Esophagus (tissue), 2 donors: ENCODE data around the gene PRKCB. TPM values are rescaled to one million over a fixed set of nuclear protein-coding genes. Genes with fewer than 3 reads are reported as not detected.

ENCODE experiments used
- H3K27ac ChIP-seq, 2 donors: one replicate each; pipeline ENCODE4 v1.5.1; 2013; ENCODE audit warnings: low read depth in 2 of 2, mild to moderate bottlenecking in 2 of 2, inconsistent platforms in 1 of 2, low read length in 1 of 2, moderate library complexity in 1 of 2
- H3K27me3 ChIP-seq, 2 donors: one replicate each; pipeline ENCODE4 v1.6.1; 2013; ENCODE audit warnings: low read length in 2 of 2, control low read depth in 1 of 2, mild to moderate bottlenecking in 1 of 2; ENCODE audit not compliant: insufficient read depth in 2 of 2, control insufficient read depth in 1 of 2
- H3K36me3 ChIP-seq, 2 donors: one replicate each; pipeline ENCODE4 v1.6.1; 2013; ENCODE audit warnings: low read length in 1 of 2; ENCODE audit not compliant: control insufficient read depth in 2 of 2, insufficient read depth in 2 of 2
- H3K4me1 ChIP-seq, 2 donors: one replicate each; pipeline ENCODE4 v1.6.1; 2013; ENCODE audit warnings: low read length in 1 of 2; ENCODE audit not compliant: control insufficient read depth in 2 of 2, insufficient read depth in 2 of 2
- H3K4me3 ChIP-seq, 2 donors: one replicate each; pipeline ENCODE4 v1.5.1; 2013; ENCODE audit warnings: low read length in 2 of 2, mild to moderate bottlenecking in 2 of 2, low read depth in 1 of 2, moderate library complexity in 1 of 2
- H3K9me3 ChIP-seq, 2 donors: one replicate each; pipeline ENCODE4 v1.6.1; 2013; ENCODE audit warnings: mild to moderate bottlenecking in 2 of 2, low read depth in 1 of 2, low read length in 1 of 2, moderate library complexity in 1 of 2; ENCODE audit not compliant: control insufficient read depth in 2 of 2, insufficient read depth in 1 of 2
- WGBS, 2 donors: extraction: QIAGEN DNeasy Blood & Tissue Kit; methylation state at CpG; one replicate each; pipeline ENCODE4 v1.1.7; 2013; 5-methylcytosine and 5-hydroxymethylcytosine counted together
- polyA plus RNA-seq, 2 donors: library from polyadenylated mRNA; stranded (reverse); fragments of 200-250 nt; gene quantifications; one replicate each; pipeline ENCODE4 v1.2.3, GENCODE V29; 2013
- donor health status: healthy with polysubstance abuse.
- donor health status: Bipolar disorder and iron deficiency.

PRKCB gene
- polyA plus RNA-seq, 2 donors = 0.39 to 0.45 TPM

GRCh38 chr16:23847948-23848347 is 12.2 kb downstream of the PRKCB start:
- peaks cover 0 to 2% of the 10 kb centered on the region in 2 donors for H3K4me1 ChIP-seq
- no peaks in the 10 kb centered on the region for H3K9me3 ChIP-seq
- H3K27ac ChIP-seq = no peak overlapping the region
- 53 to 62% methylated on average over 3 of the region's 3 CpGs for WGBS, 2 donors
- no peaks in the 10 kb centered on the region for H3K36me3 ChIP-seq
- no peaks in the 10 kb centered on the region for H3K27me3 ChIP-seq
- H3K4me3 ChIP-seq = no peak overlapping the region

GRCh38 chr16:23848958-23849357 is 13.2 kb downstream of the PRKCB start:
- Histone ChIP-seq H3K36me3 (no peaks in the 10 kb centered on the region), H3K9me3 (no peaks in the 10 kb centered on the region), H3K4me3 (no peak overlapping the region), H3K27me3 (no peaks in the 10 kb centered on the region), H3K4me1 (peaks cover 0 to 2% of the 10 kb centered on the region in 2 donors), H3K27ac (no peak overlapping the region)
- WGBS, 2 donors = 72 to 76% methylated on average over 9 of the region's 9 CpGs

GRCh38 chr16:23852794-23853562 is 17.2 kb downstream of the PRKCB start:
- Histone ChIP-seq H3K9me3 (no peaks in the 10 kb centered on the region), H3K4me3 (no peak overlapping the region), H3K27me3 (peaks cover 0 to 2% of the 10 kb centered on the region in 2 donors), H3K36me3 (no peaks in the 10 kb centered on the region), H3K4me1 (peaks cover 0 to under 1% of the 10 kb centered on the region in 2 donors), H3K27ac (no peak overlapping the region)
- 49 to 68% methylated on average over 5 of the region's 5 CpGs for WGBS, 2 donors

- Histone ChIP-seq H3K27ac (no peak overlapping the region), H3K4me1 (no peaks in the 10 kb centered on the region), H3K4me3 (no peak overlapping the region), H3K9me3 (no peaks in the 10 kb centered on the region), H3K27me3 (peaks cover 0 to 2% of the 10 kb centered on the region in 2 donors), H3K36me3 (no peaks in the 10 kb centered on the region)
- 67 to 69% methylated on average over 5 of the region's 5 CpGs for WGBS, 2 donors
Observed at GRCh38 chr16:23855010-23855409, 19.2 kb downstream of the PRKCB start.

GRCh38 chr16:23856251-23856709 is 20.5 kb downstream of the PRKCB start:
- no peaks in the 10 kb centered on the region for H3K9me3 ChIP-seq
- H3K27ac ChIP-seq = no peak overlapping the region
- H3K4me1 ChIP-seq = no peaks in the 10 kb centered on the region
- H3K4me3 ChIP-seq = no peak overlapping the region
- no peaks in the 10 kb centered on the region for H3K36me3 ChIP-seq
- peaks cover 0 to 2% of the 10 kb centered on the region in 2 donors for H3K27me3 ChIP-seq
- 84 to 85% methylated on average over 2 of the region's 2 CpGs for WGBS, 2 donors

GRCh38 chr16:23857256-23857880 is 21.6 kb downstream of the PRKCB start:
- no peaks in the 10 kb centered on the region for H3K36me3 ChIP-seq
- H3K27ac ChIP-seq = no peak overlapping the region
- no peak overlapping the region for H3K4me3 ChIP-seq
- 32 to 47% methylated on average over 11 of the region's 11 CpGs for WGBS, 2 donors
- H3K9me3 ChIP-seq = no peaks in the 10 kb centered on the region
- peaks cover 0 to 2% of the 10 kb centered on the region in 2 donors for H3K27me3 ChIP-seq
- H3K4me1 ChIP-seq = no peaks in the 10 kb centered on the region

- H3K4me3 ChIP-seq = no peak overlapping the region
- no peaks in the 10 kb centered on the region for H3K4me1 ChIP-seq
- H3K36me3 ChIP-seq = no peaks in the 10 kb centered on the region
- no peaks in the 10 kb centered on the region for H3K9me3 ChIP-seq
- H3K27me3 ChIP-seq = peaks cover 0 to 2% of the 10 kb centered on the region in 2 donors
- WGBS, 2 donors = 66 to 73% methylated on average over 1 of the region's 1 CpG
- no peak overlapping the region for H3K27ac ChIP-seq
Observed at GRCh38 chr16:23857881-23858269, 22.1 kb downstream of the PRKCB start.

- WGBS, 2 donors = 63 to 89% methylated on average over 1 of the region's 1 CpG
- no peak overlapping the region for H3K27ac ChIP-seq
Observed at GRCh38 chr16:23858542-23858941, 22.8 kb downstream of the PRKCB start.

GRCh38 chr16:23859713-23860269 is 24.0 kb downstream of the PRKCB start:
- Histone ChIP-seq H3K9me3 (no peaks in the 10 kb centered on the region), H3K36me3 (no peaks in the 10 kb centered on the region), H3K27me3 (peaks cover 0 to 2% of the 10 kb centered on the region in 2 donors), H3K27ac (no peak overlapping the region), H3K4me1 (peaks cover 0 to 2% of the 10 kb centered on the region in 2 donors), H3K4me3 (no peak overlapping the region)
- WGBS, 2 donors = 69 to 75% methylated on average over 2 of the region's 2 CpGs

More at GRCh38 chr16:23858542-23858941, 22.8 kb downstream of the PRKCB start:
- peaks cover 0 to 2% of the 10 kb centered on the region in 2 donors for H3K27me3 ChIP-seq
- no peak overlapping the region for H3K4me3 ChIP-seq
- no peaks in the 10 kb centered on the region for H3K9me3 ChIP-seq
- peaks cover 0 to 2% of the 10 kb centered on the region in 2 donors for H3K4me1 ChIP-seq
- H3K36me3 ChIP-seq = no peaks in the 10 kb centered on the region
